Muscle layer of duodenum (tissue), 2 donors: ENCODE measurements around the gene NT5C1A.

Source experiments
- H3K27ac ChIP-seq: one replicate; pipeline ENCODE4 v1.7.0; 2013; ENCODE audit warnings: mild to moderate bottlenecking, low read length
- H3K27me3 ChIP-seq: one replicate; pipeline ENCODE4 v1.7.0; 2013; ENCODE audit warnings: low read depth, mild to moderate bottlenecking, control low read depth, low read length
- H3K36me3 ChIP-seq, 2 donors: one replicate each; pipeline ENCODE4 v1.7.0; 2013; ENCODE audit warnings: low read length in 2 of 2, control low read depth in 1 of 2, mild to moderate bottlenecking in 1 of 2; ENCODE audit not compliant: insufficient read depth in 2 of 2, control insufficient read depth in 1 of 2
- H3K4me1 ChIP-seq, 2 donors: one replicate each; pipeline ENCODE4 v1.7.0; 2013; ENCODE audit warnings: low read length in 2 of 2, mild to moderate bottlenecking in 2 of 2, control low read depth in 1 of 2, moderate library complexity in 1 of 2; ENCODE audit not compliant: insufficient read depth in 2 of 2, control insufficient read depth in 1 of 2
- H3K4me3 ChIP-seq, 2 donors: one replicate each; pipeline ENCODE4 v1.7.0; 2013; ENCODE audit warnings: low read length in 2 of 2, low read depth in 1 of 2, mild to moderate bottlenecking in 1 of 2
- H3K9me3 ChIP-seq, 2 donors: one replicate each; pipeline ENCODE4 v1.7.0; 2013; ENCODE audit warnings: low read length in 2 of 2, control low read depth in 1 of 2, mild to moderate bottlenecking in 1 of 2; ENCODE audit not compliant: control insufficient read depth in 1 of 2
- donor health status: healthy.

The NT5C1A gene

GRCh38 chr1:39671793-39672550, at the start of gene NT5C1A:
TSS of gene NT5C1A (minus strand) at chr1:39672107. CDS start at chr1:39672038, 69 bp downstream.
- H3K27me3 ChIP-seq: peaks cover 7% of the 10 kb centered on the region
- no peaks in the 10 kb centered on the region for H3K36me3 ChIP-seq
- peak within 1 kb of the TSS; percentile 30 to 85 for H3K4me3 ChIP-seq
- H3K4me1 ChIP-seq: peaks cover 0 to 22% of the 10 kb centered on the region in 2 donors
- H3K9me3 ChIP-seq: no peaks in the 10 kb centered on the region
- no peak within 1 kb of the TSS for H3K27ac ChIP-seq

DNA sequence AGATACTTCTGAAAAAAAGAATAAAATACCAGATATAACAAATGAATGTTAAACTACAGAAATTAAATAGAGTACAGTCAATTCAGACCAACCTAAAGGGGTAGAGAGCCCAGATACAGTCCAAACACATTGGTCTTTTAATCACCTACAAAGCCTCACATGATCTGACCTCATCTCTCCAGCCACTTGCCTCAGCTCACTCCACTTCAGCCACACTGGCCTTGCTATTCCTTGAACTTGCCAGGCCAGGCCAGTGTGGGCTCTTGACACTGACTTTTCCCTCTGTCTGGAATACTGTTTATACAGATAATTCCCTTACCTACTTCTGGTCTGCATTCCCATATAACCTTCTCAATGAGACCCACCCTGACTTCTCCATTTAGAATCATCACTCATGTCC, 49.8 kb upstream of the NT5C1A start:
- no peaks in the 10 kb centered on the region for H3K9me3 ChIP-seq
- no peak overlapping the region for H3K27ac ChIP-seq
- peaks cover 7% of the 10 kb centered on the region for H3K27me3 ChIP-seq
- no peaks in the 10 kb centered on the region for H3K36me3 ChIP-seq
- no peak overlapping the region for H3K4me3 ChIP-seq
- H3K4me1 ChIP-seq: no peaks in the 10 kb centered on the region

- H3K27ac ChIP-seq: no peak overlapping the region
Measured at GRCh38 chr1:39720094-39720999, 48.4 kb upstream of the NT5C1A start.

DNA sequence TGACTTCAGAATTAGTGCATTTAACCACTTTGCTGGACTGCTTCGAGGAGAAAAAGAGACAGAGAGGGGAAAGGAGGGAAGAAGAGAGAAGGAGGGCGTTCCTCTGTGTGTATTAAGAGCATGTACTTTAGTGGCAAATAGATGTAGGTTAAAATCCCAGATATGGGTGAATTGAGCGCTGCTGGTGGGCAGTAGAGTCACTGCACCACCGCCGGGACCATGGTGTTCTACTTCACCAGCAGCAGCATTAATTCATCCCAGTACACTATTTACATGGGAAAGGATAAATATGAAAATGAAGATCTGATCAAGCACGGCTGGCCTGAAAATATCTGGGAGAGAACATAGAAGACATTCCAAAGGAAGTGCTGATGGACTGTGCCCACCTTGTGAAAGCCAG, 45.9 kb upstream of the NT5C1A start:
- Histone ChIP-seq H3K27me3 (peaks cover 7% of the 10 kb centered on the region), H3K4me3 (no peak overlapping the region), H3K4me1 (no peaks in the 10 kb centered on the region), H3K9me3 (no peaks in the 10 kb centered on the region), H3K36me3 (no peaks in the 10 kb centered on the region), H3K27ac (no peak overlapping the region)

More at GRCh38 chr1:39720094-39720999, 48.4 kb upstream of the NT5C1A start:
- Histone ChIP-seq H3K36me3 (no peaks in the 10 kb centered on the region), H3K9me3 (no peaks in the 10 kb centered on the region), H3K4me3 (no peak overlapping the region), H3K4me1 (no peaks in the 10 kb centered on the region), H3K27me3 (peaks cover 7% of the 10 kb centered on the region)

- Histone ChIP-seq H3K36me3 (no peaks in the 10 kb centered on the region), H3K9me3 (no peaks in the 10 kb centered on the region), H3K27me3 (peaks cover 7% of the 10 kb centered on the region), H3K4me1 (no peaks in the 10 kb centered on the region), H3K27ac (no peak overlapping the region), H3K4me3 (no peak overlapping the region)
Measured at GRCh38 chr1:39713557-39713956, 41.6 kb upstream of the NT5C1A start.

DNA sequence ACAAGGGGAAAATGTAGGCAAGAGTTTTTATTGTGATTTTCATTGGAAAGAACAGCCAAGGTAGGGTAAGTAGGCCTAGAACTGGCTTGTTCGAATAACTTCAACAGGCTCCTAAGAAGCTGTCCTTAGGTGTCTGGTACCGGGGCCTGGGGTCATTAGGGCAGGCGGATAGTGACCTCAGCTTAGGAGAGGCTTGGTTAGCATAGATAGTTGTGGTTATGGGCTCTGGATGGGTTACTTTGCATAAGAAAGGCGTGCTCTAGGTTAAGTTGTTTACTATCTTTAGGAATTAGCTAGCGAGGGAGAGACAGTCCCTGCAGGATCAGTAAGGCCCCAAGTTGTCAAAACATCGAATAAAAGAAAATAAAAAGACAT, 40.0 kb upstream of the NT5C1A start:
- Histone ChIP-seq H3K36me3 (no peaks in the 10 kb centered on the region), H3K4me3 (no peak overlapping the region), H3K4me1 (no peaks in the 10 kb centered on the region), H3K9me3 (no peaks in the 10 kb centered on the region), H3K27me3 (no peaks in the 10 kb centered on the region), H3K27ac (no peak overlapping the region)

GRCh38 chr1:39711104-39711965, 39.4 kb upstream of the NT5C1A start:
- Histone ChIP-seq H3K4me3 (no peak overlapping the region), H3K9me3 (no peaks in the 10 kb centered on the region), H3K36me3 (no peaks in the 10 kb centered on the region), H3K4me1 (no peaks in the 10 kb centered on the region), H3K27me3 (no peaks in the 10 kb centered on the region), H3K27ac (no peak overlapping the region)

- Histone ChIP-seq H3K4me1 (no peaks in the 10 kb centered on the region), H3K27ac (no peak overlapping the region), H3K36me3 (no peaks in the 10 kb centered on the region), H3K9me3 (no peaks in the 10 kb centered on the region), H3K27me3 (no peaks in the 10 kb centered on the region), H3K4me3 (no peak overlapping the region)
Measured at GRCh38 chr1:39707506-39707905, 35.6 kb upstream of the NT5C1A start.

DNA sequence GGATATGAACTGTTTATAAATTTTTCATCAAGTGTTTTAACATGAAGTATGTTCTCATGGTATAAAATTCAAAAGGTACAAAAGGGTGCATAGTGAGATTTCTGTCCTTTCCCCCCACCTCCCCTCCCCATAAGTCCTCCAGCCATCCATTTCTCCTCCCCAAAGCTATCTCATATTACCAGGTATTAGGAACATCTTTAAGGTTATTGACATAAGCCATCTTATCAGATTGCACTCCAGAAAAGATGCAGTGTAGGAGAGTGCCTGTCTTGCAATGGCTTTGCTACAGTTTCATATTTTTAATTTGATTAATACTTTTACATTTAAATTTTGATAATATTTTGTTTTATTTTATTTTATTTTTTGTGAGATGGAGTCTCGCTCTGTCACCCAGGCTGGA, 32.9 kb upstream of the NT5C1A start:
- Histone ChIP-seq H3K36me3 (no peaks in the 10 kb centered on the region), H3K27me3 (no peaks in the 10 kb centered on the region), H3K4me1 (peaks cover 0 to 14% of the 10 kb centered on the region in 2 donors), H3K9me3 (no peaks in the 10 kb centered on the region), H3K27ac (no peak overlapping the region), H3K4me3 (no peak overlapping the region)

- Histone ChIP-seq H3K27ac (no peak overlapping the region), H3K36me3 (no peaks in the 10 kb centered on the region), H3K4me1 (peaks cover 0 to 14% of the 10 kb centered on the region in 2 donors), H3K9me3 (no peaks in the 10 kb centered on the region), H3K4me3 (no peak overlapping the region), H3K27me3 (no peaks in the 10 kb centered on the region)
Measured at GRCh38 chr1:39701049-39701439, 29.1 kb upstream of the NT5C1A start.

DNA sequence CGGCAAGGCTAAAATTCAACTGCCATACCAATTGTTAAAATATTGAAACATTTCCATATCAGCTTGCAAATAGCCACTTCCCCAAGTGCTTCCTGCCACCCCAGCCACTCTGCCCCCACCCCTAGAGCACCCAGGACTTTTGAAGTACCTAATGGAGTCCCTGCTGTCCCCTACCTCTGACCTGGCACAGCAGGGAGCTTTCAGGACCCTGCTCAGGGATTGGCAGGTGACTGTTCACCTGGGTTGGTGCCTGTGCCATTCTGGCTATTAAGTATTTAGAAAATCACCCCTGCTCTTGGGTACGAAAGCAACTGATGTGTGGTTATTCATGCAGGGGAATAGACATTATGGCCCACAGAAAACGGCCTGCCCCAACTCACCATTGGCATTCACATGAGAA, 28.4 kb upstream of the NT5C1A start:
- Histone ChIP-seq H3K36me3 (no peaks in the 10 kb centered on the region), H3K27ac (no peak overlapping the region), H3K9me3 (no peaks in the 10 kb centered on the region), H3K4me1 (peaks cover 0 to 14% of the 10 kb centered on the region in 2 donors), H3K4me3 (no peak overlapping the region), H3K27me3 (no peaks in the 10 kb centered on the region)
